K562 (cell line): ENCODE results near the gene CPNE8. TPM values are rescaled to one million over a fixed set of nuclear protein-coding genes. Genes with fewer than 3 reads are reported as not detected.

Experiments
- CBFA2T2 ChIP-seq: fragments of 450-650 bp; conservative IDR thresholded peaks from 2 replicates; pipeline ENCODE4 v1.6.1; 2017; ENCODE audit warnings: mild to moderate bottlenecking
- DMBX1 ChIP-seq: fragments of 250-450 bp; sonication (Bioruptor Pico); IDR thresholded peaks from 2 replicates; pipeline ENCODE4 v1.8.0; 2022; ENCODE audit warnings: inconsistent platforms, mild to moderate bottlenecking, moderate library complexity, borderline replicate concordance
- ELF1 ChIP-seq: fragments of 200-800 bp; sonication (Bioruptor generic); IDR thresholded peaks from 2 replicates; pipeline ENCODE4 v1.6.1; 2016; ENCODE audit warnings: missing genetic modification characterization, missing compliant biosample characterization
- PHB ChIP-seq: fragments of 250-450 bp; sonication (Bioruptor Pico); IDR thresholded peaks from 2 replicates; pipeline ENCODE4 v1.5.0; 2021
- PRDM10 ChIP-seq: fragments of 450-650 bp; IDR thresholded peaks from 2 replicates; pipeline ENCODE4 v1.6.1; 2018; ENCODE audit not compliant: partially characterized antibody
- YY1 ChIP-seq, 3 experiments: IDR thresholded peaks; 2 replicates each; pipeline ENCODE4 v1.6.1; 2011; ENCODE audit warnings: low read length in 2 of 3, mild to moderate bottlenecking in 2 of 3, moderate library complexity in 2 of 3, borderline replicate concordance in 1 of 3, control low read depth in 1 of 3, low read depth in 1 of 3; ENCODE audit not compliant: insufficient read depth in 3 of 3, insufficient replicate concordance in 2 of 3, control insufficient read depth in 1 of 3, insufficient read length in 1 of 3; ENCODE audit errors: extremely low read depth in 1 of 3
- ZC3H4 ChIP-seq: sonication (generic); formaldehyde crosslinking; IDR thresholded peaks from 2 replicates; pipeline ENCODE4 v1.9.0; 2021; ENCODE audit warnings: missing genetic modification reagents, borderline replicate concordance
- polyA plus RNA-seq, 8 experiments: library from polyadenylated mRNA; depleted of rRNA in 4 of 8; stranded (reverse) in 5 of 8; unstranded in 3 of 8; fragments of >200 nt; fragmentation: Nextera tagmentation in 2 of 8; fragmentation: Illumina TruSeq in 1 of 8; extraction: Ambion mirVana in 2 of 8; extraction: Trizol in 1 of 8; gene quantifications; 2 replicates each; pipeline versions ENCODE4 v1.2.1 to v1.2.3, GENCODE V29; 2011 to 2014; ENCODE audit warnings: inconsistent platforms in 1 of 8, missing spikeins in 1 of 8
- total RNA-seq, 7 experiments: library from RNA; depleted of rRNA in 6 of 7; stranded (reverse); fragments of >200 nt in 6 of 7; fragmentation: Illumina TruSeq in 2 of 7; extraction: Trizol in 2 of 7; gene quantifications; 2 replicates each; pipeline versions ENCODE4 v1.2.1 to v1.2.3, GENCODE V29; 2011 to 2021; ENCODE audit warnings: low replicate concordance in 1 of 7
- TF ChIP-seq, protein P1 (sequence below): sonication (generic); formaldehyde crosslinking; IDR thresholded peaks from 2 replicates; pipeline ENCODE4 v1.8.0; 2022; ENCODE audit warnings: missing genetic modification reagents, mild to moderate bottlenecking, borderline replicate concordance

Gene CPNE8
- total and polyA plus RNA-seq, 9 of the 15 experiments (the other 6 are each of a cell fraction or from before 2014, with no cell fraction given) = 2.4 to 7.0 (median 4.2) TPM

DNA sequence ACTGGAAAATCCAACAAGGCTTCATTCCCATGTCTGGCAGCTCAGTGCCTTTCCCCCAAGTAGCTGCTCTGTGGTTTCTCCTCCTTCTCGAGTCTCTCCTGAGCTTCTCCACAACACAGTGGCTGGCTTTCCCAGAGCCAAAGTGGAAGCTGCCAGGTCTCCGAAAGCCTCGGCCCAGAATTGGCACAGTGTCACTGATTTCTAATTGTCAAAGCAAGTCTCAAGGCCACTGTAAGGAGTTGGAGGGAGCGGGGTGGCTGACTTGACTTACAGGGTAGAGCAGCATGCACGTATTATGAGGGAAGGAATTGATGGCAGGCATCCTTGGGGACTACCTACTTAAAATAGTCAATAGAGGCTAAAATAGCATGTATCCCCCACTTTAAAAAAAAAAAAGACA is 6.7 kb upstream of the CPNE8 start (continued):
- TF ChIP-seq PHB (CRISPR knock-in tag) = no peak
- TF ChIP-seq DMBX1 (CRISPR knock-in tag) = no peak
- TF ChIP-seq ZC3H4 (CRISPR knock-in tag) = no peak
- TF ChIP-seq YY1 (IDR thresholded peaks at IDR 0.05; ENCODE audit: borderline replicate concordance in 1 of 3, control insufficient read depth in 1 of 3, extremely low read depth in 1 of 3, insufficient read depth in 3 of 3, insufficient read length in 1 of 3, insufficient replicate concordance in 2 of 3, low read depth in 1 of 3, low read length in 2 of 3) = no peak
- no peak for TF ChIP-seq CBFA2T2
- no peak for TF ChIP-seq ELF1
- no peak for TF ChIP-seq PRDM10
- TF ChIP-seq, protein P1, sequence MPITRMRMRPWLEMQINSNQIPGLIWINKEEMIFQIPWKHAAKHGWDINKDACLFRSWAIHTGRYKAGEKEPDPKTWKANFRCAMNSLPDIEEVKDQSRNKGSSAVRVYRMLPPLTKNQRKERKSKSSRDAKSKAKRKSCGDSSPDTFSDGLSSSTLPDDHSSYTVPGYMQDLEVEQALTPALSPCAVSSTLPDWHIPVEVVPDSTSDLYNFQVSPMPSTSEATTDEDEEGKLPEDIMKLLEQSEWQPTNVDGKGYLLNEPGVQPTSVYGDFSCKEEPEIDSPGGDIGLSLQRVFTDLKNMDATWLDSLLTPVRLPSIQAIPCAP (CRISPR knock-in tag) = no peak
